ENCODE data around the gene NRP1.

NRP1 gene

DNA sequence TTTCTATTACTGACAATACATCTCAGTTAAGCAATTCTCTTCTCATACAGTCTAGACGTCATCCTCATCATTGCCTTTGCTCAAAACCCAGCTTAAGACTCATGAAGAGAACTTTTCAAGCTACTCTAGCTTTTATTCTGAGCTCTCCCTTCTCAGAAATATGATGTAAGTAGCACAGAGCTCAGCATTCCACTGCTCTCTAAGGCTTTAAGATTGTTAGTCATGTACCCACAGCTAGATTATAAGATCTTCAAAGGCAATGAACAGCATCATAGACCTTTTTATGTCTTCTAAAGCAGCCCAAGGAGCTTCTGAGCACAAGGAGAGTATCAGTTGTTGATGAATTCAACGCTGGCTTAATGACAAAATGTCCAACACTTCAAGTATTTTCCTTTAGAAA lies 119.3 kb downstream of the NRP1 start:
- Histone ChIP-seq H2BK5ac (ENCODE audit: low read length) (no peak overlapping the region), H4K8ac (ENCODE audit: low read depth, low read length) (no peak overlapping the region), H2BK15ac (ENCODE audit: low read length) (no peak overlapping the region), H3K23ac (ENCODE audit: low read depth, low read length, poor library complexity) (no peak overlapping the region), H2BK12ac (ENCODE audit: low read length) (no peak overlapping the region), H3K4ac (ENCODE audit: low read length) (no peak overlapping the region), H3K9ac (ENCODE audit: low read depth, low read length, poor library complexity) (no peak overlapping the region), H3K4me3 (ENCODE audit: low read length in 2 of 2) (no peak overlapping the region), H3K4me1 (ENCODE audit: control insufficient read depth in 2 of 2, insufficient read depth in 1 of 2, low read depth in 1 of 2, low read length in 2 of 2) (no peaks in the 10 kb centered on the region), H3K4me2 (ENCODE audit: insufficient read depth, low read length, poor library complexity, severe bottlenecking) (no peak overlapping the region), H3K27ac (replicated peaks; ENCODE audit: low read length) (no peak overlapping the region), H3K36me3 (replicated peaks in 1 of 2; ENCODE audit: control insufficient read depth in 2 of 2, insufficient read depth in 2 of 2, low read length in 2 of 2) (peaks cover 0 to 98% of the 10 kb centered on the region in 2 donors), H3K79me1 (ENCODE audit: low read depth, low read length) (no peaks in the 10 kb centered on the region), H2AK5ac (ENCODE audit: low read depth, low read length) (no peak overlapping the region), H3K27me3 (ENCODE audit: control insufficient read depth in 3 of 3, insufficient read depth in 3 of 3, low read depth in 1 of 3, low read length in 3 of 3) (no peaks in the 10 kb centered on the region), H4K91ac (ENCODE audit: low read depth, low read length, poor library complexity) (no peak overlapping the region), H3K18ac (ENCODE audit: low read length) (no peak overlapping the region), H2BK120ac (ENCODE audit: low read depth, low read length) (no peak overlapping the region), H2AFZ (ENCODE audit: low read length) (no peak overlapping the region), H3K14ac (ENCODE audit: low read length) (no peak overlapping the region), H3K9me3 (replicated peaks in 1 of 2; ENCODE audit: control insufficient read depth in 2 of 2, insufficient read depth in 1 of 2, low read depth in 1 of 2, low read length in 2 of 2) (no peaks in the 10 kb centered on the region)
- no peak for DNase-seq (ENCODE audit: low spot score)
- WGBS, 2 donors (ENCODE audit: extremely low coverage in 2 of 2, insufficient read length in 2 of 2, insufficient replicate concordance in 1 of 2) = no CpG with 5 or more reads among the region's 2 CpGs

DNA sequence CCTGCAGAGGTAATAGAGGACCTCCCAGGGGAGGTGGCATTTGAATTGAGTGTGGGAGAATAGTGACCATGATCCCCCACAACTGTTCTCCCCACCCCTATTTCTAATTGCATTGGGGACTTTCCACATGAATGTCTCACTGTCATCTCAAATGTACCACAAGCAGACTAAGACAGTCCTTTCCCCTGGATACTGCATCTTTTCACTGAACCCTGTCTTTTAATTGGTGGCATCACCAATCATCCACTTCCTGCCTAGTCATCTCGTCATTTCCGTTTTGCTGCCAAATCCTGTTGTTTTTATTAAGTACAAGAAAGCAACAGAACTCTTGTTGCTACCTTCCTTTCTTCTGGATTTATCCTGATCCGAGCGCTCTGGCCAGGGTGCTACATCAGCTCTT lies 120.3 kb downstream of the NRP1 start:
- DNase-seq (ENCODE audit: low spot score) = no peak
- Histone ChIP-seq H2BK120ac (ENCODE audit: low read depth, low read length) (no peak overlapping the region), H3K4me3 (ENCODE audit: low read length in 2 of 2) (no peak overlapping the region), H3K18ac (ENCODE audit: low read length) (no peak overlapping the region), H3K79me1 (ENCODE audit: low read depth, low read length) (no peaks in the 10 kb centered on the region), H3K23ac (ENCODE audit: low read depth, low read length, poor library complexity) (no peak overlapping the region), H3K9me3 (replicated peaks in 1 of 2; ENCODE audit: control insufficient read depth in 2 of 2, insufficient read depth in 1 of 2, low read depth in 1 of 2, low read length in 2 of 2) (no peaks in the 10 kb centered on the region), H3K4ac (ENCODE audit: low read length) (no peak overlapping the region), H2BK5ac (ENCODE audit: low read length) (no peak overlapping the region), H3K4me1 (ENCODE audit: control insufficient read depth in 2 of 2, insufficient read depth in 1 of 2, low read depth in 1 of 2, low read length in 2 of 2) (no peaks in the 10 kb centered on the region), H3K4me2 (ENCODE audit: insufficient read depth, low read length, poor library complexity, severe bottlenecking) (no peak overlapping the region), H2AK5ac (ENCODE audit: low read depth, low read length) (no peak overlapping the region), H3K27me3 (ENCODE audit: control insufficient read depth in 3 of 3, insufficient read depth in 3 of 3, low read depth in 1 of 3, low read length in 3 of 3) (no peaks in the 10 kb centered on the region), H4K91ac (ENCODE audit: low read depth, low read length, poor library complexity) (no peak overlapping the region), H3K36me3 (replicated peaks in 1 of 2; ENCODE audit: control insufficient read depth in 2 of 2, insufficient read depth in 2 of 2, low read length in 2 of 2) (peaks cover 0 to 98% of the 10 kb centered on the region in 2 donors), H2BK15ac (ENCODE audit: low read length) (no peak overlapping the region), H3K27ac (replicated peaks; ENCODE audit: low read length) (no peak overlapping the region), H3K9ac (ENCODE audit: low read depth, low read length, poor library complexity) (no peak overlapping the region), H4K8ac (ENCODE audit: low read depth, low read length) (no peak overlapping the region), H3K14ac (ENCODE audit: low read length) (no peak overlapping the region), H2BK12ac (ENCODE audit: low read length) (no peak overlapping the region), H2AFZ (ENCODE audit: low read length) (no peak overlapping the region)
- no CpG with 5 or more reads among the region's 4 CpGs for WGBS, 2 donors (ENCODE audit: extremely low coverage in 2 of 2, insufficient read length in 2 of 2, insufficient replicate concordance in 1 of 2)

DNA sequence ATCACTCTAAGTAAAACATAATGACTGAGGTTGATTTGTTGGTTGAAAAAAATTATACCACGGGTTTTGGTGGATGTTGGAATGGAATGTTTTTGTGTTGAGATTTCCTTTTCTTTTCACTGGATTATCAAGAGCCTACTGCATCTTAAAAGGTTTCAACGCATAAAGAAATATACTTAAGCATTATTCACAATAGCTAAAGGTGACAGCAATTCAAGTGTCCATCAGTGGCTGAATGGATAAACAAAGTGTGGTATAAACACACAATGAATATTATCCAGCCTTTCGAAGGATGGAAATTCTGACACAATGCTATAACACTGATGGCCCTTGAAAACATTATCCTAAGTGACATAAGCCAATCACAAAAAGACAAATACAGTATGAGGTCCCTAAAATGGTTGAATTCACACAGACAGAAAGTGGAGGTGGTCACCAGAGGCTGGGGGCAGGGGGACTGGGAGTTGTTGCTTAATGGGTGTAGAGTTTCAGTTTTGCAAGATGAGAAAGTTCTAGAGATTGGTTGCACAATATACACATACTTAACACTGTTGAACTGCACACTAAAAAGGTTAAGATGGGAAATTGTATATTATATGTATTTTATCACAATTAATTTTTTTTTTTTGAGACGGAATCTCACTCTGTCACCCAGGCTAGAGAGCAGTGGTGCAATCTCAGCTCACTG lies 122.3 kb downstream of the NRP1 start:
- H3K4me1 ChIP-seq (ENCODE audit: control insufficient read depth in 2 of 2, insufficient read depth in 1 of 2, low read depth in 1 of 2, low read length in 2 of 2) = no peaks in the 10 kb centered on the region
- H3K9ac ChIP-seq (ENCODE audit: low read depth, low read length, poor library complexity) = no peak overlapping the region
- no peaks in the 10 kb centered on the region for H3K9me3 ChIP-seq (replicated peaks in 1 of 2; ENCODE audit: control insufficient read depth in 2 of 2, insufficient read depth in 1 of 2, low read depth in 1 of 2, low read length in 2 of 2)
- H2BK120ac ChIP-seq (ENCODE audit: low read depth, low read length) = no peak overlapping the region
- no peak overlapping the region for H3K4ac ChIP-seq (ENCODE audit: low read length)
- H2AFZ ChIP-seq (ENCODE audit: low read length) = no peak overlapping the region
- H3K79me1 ChIP-seq (ENCODE audit: low read depth, low read length) = no peaks in the 10 kb centered on the region
- H3K4me2 ChIP-seq (ENCODE audit: insufficient read depth, low read length, poor library complexity, severe bottlenecking) = no peak overlapping the region
- DNase-seq (ENCODE audit: low spot score) = no peak
- no peak overlapping the region for H3K27ac ChIP-seq (replicated peaks; ENCODE audit: low read length)
- no peak overlapping the region for H3K23ac ChIP-seq (ENCODE audit: low read depth, low read length, poor library complexity)
- 100% methylated on average over 1 of the region's 4 CpGs for WGBS, 2 donors (ENCODE audit: extremely low coverage in 2 of 2, insufficient read length in 2 of 2, insufficient replicate concordance in 1 of 2)
- H2BK15ac ChIP-seq (ENCODE audit: low read length) = no peak overlapping the region
- no peaks in the 10 kb centered on the region for H3K27me3 ChIP-seq (ENCODE audit: control insufficient read depth in 3 of 3, insufficient read depth in 3 of 3, low read depth in 1 of 3, low read length in 3 of 3)
- H3K14ac ChIP-seq (ENCODE audit: low read length) = no peak overlapping the region
- no peak overlapping the region for H3K4me3 ChIP-seq (ENCODE audit: low read length in 2 of 2)
- no peak overlapping the region for H2BK12ac ChIP-seq (ENCODE audit: low read length)
- no peak overlapping the region for H4K8ac ChIP-seq (ENCODE audit: low read depth, low read length)
- no peak overlapping the region for H2AK5ac ChIP-seq (ENCODE audit: low read depth, low read length)
- H3K18ac ChIP-seq (ENCODE audit: low read length) = no peak overlapping the region
- H2BK5ac ChIP-seq (ENCODE audit: low read length) = no peak overlapping the region
- H3K36me3 ChIP-seq (replicated peaks in 1 of 2; ENCODE audit: control insufficient read depth in 2 of 2, insufficient read depth in 2 of 2, low read length in 2 of 2) = peaks cover 0 to 98% of the 10 kb centered on the region in 2 donors
- no peak overlapping the region for H4K91ac ChIP-seq (ENCODE audit: low read depth, low read length, poor library complexity)

DNA sequence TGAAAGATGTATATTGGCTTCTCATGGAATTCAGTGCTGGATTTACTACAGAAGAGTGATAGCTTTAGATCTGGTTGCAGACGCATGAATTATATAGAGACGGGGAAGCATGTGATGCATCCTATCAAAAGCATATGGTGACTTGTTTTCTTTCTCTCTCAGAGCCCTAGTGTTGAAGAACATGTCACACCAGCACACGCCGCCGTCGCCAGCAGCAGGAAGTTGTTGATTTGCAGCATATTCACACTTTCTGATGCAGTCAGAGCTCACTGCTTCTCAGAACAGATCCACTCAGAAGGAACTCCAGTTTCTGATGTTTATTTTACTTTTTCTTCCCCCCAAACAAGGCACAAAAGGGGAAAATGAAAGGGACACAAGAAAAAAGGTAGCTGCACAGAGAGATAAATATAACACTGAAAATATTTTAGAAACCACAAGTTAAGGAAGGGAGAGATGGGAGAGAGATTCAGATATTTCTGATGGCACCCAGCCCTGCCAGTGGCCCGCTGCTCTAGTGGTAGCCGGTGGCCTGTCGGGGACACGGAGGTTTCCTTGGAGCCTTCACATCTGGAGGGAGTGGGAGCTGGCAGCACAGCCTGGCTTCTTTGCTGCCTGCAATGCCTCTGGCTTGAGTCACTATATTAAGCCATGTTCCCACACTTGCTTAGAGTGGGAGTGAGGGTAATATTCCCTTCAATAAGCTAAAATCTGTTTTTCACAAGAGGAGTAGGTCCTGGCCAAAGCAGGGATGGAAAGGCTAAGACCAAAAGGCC lies 123.2 kb downstream of the NRP1 start:
- no peak overlapping the region for H3K4me2 ChIP-seq (ENCODE audit: insufficient read depth, low read length, poor library complexity, severe bottlenecking)
- no peak overlapping the region for H3K14ac ChIP-seq (ENCODE audit: low read length)
- H4K91ac ChIP-seq (ENCODE audit: low read depth, low read length, poor library complexity) = no peak overlapping the region
- H3K79me1 ChIP-seq (ENCODE audit: low read depth, low read length) = no peaks in the 10 kb centered on the region
- no peak overlapping the region for H2BK15ac ChIP-seq (ENCODE audit: low read length)
- H2BK120ac ChIP-seq (ENCODE audit: low read depth, low read length) = no peak overlapping the region
- no peak overlapping the region for H3K23ac ChIP-seq (ENCODE audit: low read depth, low read length, poor library complexity)
- H3K4ac ChIP-seq (ENCODE audit: low read length) = no peak overlapping the region
- WGBS, 2 donors (ENCODE audit: extremely low coverage in 2 of 2, insufficient read length in 2 of 2, insufficient replicate concordance in 1 of 2) = no CpG with 5 or more reads among the region's 10 CpGs
- no peak overlapping the region for H2AK5ac ChIP-seq (ENCODE audit: low read depth, low read length)
- H2BK12ac ChIP-seq (ENCODE audit: low read length) = no peak overlapping the region
- H2AFZ ChIP-seq (ENCODE audit: low read length) = no peak overlapping the region
- no peak overlapping the region for H4K8ac ChIP-seq (ENCODE audit: low read depth, low read length)
- no peak for DNase-seq (ENCODE audit: low spot score)
- no peaks in the 10 kb centered on the region for H3K27me3 ChIP-seq (ENCODE audit: control insufficient read depth in 3 of 3, insufficient read depth in 3 of 3, low read depth in 1 of 3, low read length in 3 of 3)
- H3K18ac ChIP-seq (ENCODE audit: low read length) = peak overlapping the region; percentile 76
- H3K4me1 ChIP-seq (ENCODE audit: control insufficient read depth in 2 of 2, insufficient read depth in 1 of 2, low read depth in 1 of 2, low read length in 2 of 2) = no peaks in the 10 kb centered on the region
- H2BK5ac ChIP-seq (ENCODE audit: low read length) = no peak overlapping the region
- no peak overlapping the region for H3K27ac ChIP-seq (replicated peaks; ENCODE audit: low read length)
- no peaks in the 10 kb centered on the region for H3K9me3 ChIP-seq (replicated peaks in 1 of 2; ENCODE audit: control insufficient read depth in 2 of 2, insufficient read depth in 1 of 2, low read depth in 1 of 2, low read length in 2 of 2)
- no peak overlapping the region for H3K4me3 ChIP-seq (ENCODE audit: low read length in 2 of 2)
- H3K36me3 ChIP-seq (replicated peaks in 1 of 2; ENCODE audit: control insufficient read depth in 2 of 2, insufficient read depth in 2 of 2, low read length in 2 of 2) = peaks cover 0 to 98% of the 10 kb centered on the region in 2 donors
- H3K9ac ChIP-seq (ENCODE audit: low read depth, low read length, poor library complexity) = no peak overlapping the region

All from neuronal stem cell (in vitro differentiated cells).